Left lung (tissue), 10 donors: Measurements from ENCODE around the gene SPECC1L. TPM values are rescaled to one million over a fixed set of nuclear protein-coding genes. Genes with fewer than 3 reads are reported as not detected.
A peak's percentile ranks its signal among the peaks of the same experiment; 100 is the strongest.

ENCODE experiments used
- ATAC-seq: fragments of 200-7000 bp; cut with Tn5 transposase; one replicate; pipeline ENCODE4 v1.9.1; 2020; ENCODE audit warnings: moderate library complexity
- DNase-seq, 4 donors: peaks; one replicate each; pipeline ENCODE4 v3.0.0-alpha.2; 2013 to 2020
- H3K27ac ChIP-seq, 2 donors: fragments of 200-600 bp; sonication (generic) in 1 of 2; one replicate each; pipeline versions ENCODE4 v1.5.0 to v1.8.0; 2020 to 2021
- H3K27me3 ChIP-seq, 2 donors: fragments of 200-600 bp; sonication (generic) in 1 of 2; one replicate each; pipeline versions ENCODE4 v1.5.0 to v1.8.0; 2020 to 2021
- H3K36me3 ChIP-seq, 2 donors: fragments of 200-600 bp; sonication (generic) in 1 of 2; one replicate each; pipeline versions ENCODE4 v1.5.0 to v1.8.0; 2020 to 2021
- H3K4me1 ChIP-seq, 2 donors: fragments of 200-600 bp; one replicate each; pipeline ENCODE4 v1.8.0; 2021
- H3K4me3 ChIP-seq, 2 donors: fragments of 200-600 bp; sonication (generic) in 1 of 2; one replicate each; pipeline versions ENCODE4 v1.5.0 to v1.8.0; 2020 to 2021; ENCODE audit warnings: mild to moderate bottlenecking in 1 of 2
- H3K9me3 ChIP-seq, 2 donors: fragments of 200-600 bp; sonication (generic) in 1 of 2; one replicate each; pipeline versions ENCODE4 v1.5.0 to v1.8.0; 2020 to 2021
- intact Hi-C, 2 donors: fragments of 100-400 bp; cut with DNase I; formaldehyde crosslinking; loops; one replicate each; pipeline versions ENCODE4 v1.11.2 to v1.14.2; 2022
- polyA plus RNA-seq, 6 donors: library from polyadenylated mRNA; unstranded; fragments of 120-200 nt; gene quantifications; one replicate each; pipeline ENCODE4 v1.2.1, GENCODE V29; 2013; ENCODE audit not compliant: insufficient read length in 6 of 6
- total RNA-seq, 2 donors: library from RNA; stranded (reverse); fragmentation: NEBNext Ultra II Directional; extraction: Animal tissue kit (Norgen Biotek cat#: 25700); gene quantifications; one replicate each; pipeline ENCODE4 v1.2.1, GENCODE V29; 2021
- TF ChIP-seq, protein P1 (sequence below), 2 donors: fragments of 200-600 bp; sonication (generic) in 1 of 2; IDR thresholded peaks; one replicate each; pipeline versions ENCODE4 v1.5.0 to v1.8.0; 2021; ENCODE audit warnings: antibody characterized with exemption in 2 of 2
- donor health status: DM: no; HTN: yes; CAD: no.
- donor health status: DM: no; HTN: no; CAD: no.

SPECC1L gene
- total and polyA plus RNA-seq, 8 donors: 70.9 to 94.4 (median 80.9) TPM

DNA sequence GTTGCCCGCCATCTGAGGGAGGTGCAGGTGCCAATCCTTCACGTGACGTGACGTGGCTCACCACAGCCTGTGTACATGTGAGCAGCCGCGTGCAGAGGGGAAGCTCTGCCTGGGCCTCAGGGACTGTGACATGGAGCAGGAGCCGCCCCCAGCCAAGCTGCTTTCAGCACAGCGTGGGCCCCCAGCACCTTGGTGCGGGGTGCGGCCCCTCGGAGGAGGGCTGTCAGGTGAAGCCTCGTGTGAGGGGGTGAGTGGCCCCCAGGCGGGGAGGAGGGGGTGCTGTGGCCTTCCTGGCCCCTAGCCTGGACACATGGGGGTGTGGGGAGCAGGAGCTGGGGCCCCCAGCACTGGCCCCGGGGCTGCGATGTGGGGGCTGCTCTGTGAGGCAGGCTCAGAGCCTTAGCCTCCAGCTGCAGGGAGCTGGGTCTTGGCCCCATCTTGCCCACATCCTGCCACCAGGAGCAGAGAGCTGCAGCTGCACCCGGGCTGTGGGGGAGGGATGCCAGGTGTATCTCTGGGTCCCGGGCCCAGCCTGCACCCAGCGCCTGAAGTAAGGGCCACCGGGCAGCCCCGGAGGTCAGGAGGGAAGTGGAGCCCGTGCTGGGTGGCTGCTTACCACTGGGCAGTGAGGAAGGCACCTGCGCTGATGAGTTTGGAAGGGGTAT, 157.0 kb downstream of the SPECC1L start, which contains the start of gene ADORA2A:
Gene ADORA2A, plus strand, starts transcription at position 100 of the 665 bp plus-strand sequence. CDS start 5,806 bp downstream, outside the sequence.
- peak within 1 kb of the TSS in 1 of 2 donors; percentile 79 for H3K27ac ChIP-seq

DNA sequence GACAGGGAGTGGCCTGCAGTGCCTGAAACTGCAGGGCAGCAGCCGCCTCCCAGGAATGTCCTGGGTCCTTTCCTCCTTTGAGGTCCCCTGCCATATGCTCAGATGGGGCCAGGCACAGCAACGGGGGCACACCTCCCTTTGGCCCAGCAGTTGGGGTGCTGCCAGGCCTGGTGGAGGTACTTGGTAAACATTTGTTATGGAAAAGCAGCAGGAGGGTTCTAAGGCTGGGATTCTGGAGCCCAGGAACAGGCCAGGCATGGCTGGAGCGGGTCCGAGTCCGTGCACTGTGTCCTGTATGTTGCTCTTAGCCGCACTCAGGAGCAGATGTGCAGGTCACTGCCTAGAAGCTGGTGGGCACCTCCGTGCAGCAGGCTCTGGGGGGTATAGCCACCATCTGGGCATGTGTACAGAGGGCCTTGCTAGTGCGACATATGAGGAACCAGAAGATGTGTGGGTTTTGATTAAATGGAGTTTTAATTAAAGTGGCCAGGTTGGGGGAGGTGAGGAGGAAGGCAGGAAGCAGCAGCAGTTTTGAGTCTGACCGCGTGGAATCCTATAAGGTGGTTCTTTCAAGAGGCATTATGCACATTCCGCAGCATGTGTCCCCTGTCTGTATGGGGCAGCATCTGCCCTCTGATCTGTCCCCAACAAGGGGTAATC, 158.2 kb downstream of the SPECC1L start:
- TF ChIP-seq, protein P1, sequence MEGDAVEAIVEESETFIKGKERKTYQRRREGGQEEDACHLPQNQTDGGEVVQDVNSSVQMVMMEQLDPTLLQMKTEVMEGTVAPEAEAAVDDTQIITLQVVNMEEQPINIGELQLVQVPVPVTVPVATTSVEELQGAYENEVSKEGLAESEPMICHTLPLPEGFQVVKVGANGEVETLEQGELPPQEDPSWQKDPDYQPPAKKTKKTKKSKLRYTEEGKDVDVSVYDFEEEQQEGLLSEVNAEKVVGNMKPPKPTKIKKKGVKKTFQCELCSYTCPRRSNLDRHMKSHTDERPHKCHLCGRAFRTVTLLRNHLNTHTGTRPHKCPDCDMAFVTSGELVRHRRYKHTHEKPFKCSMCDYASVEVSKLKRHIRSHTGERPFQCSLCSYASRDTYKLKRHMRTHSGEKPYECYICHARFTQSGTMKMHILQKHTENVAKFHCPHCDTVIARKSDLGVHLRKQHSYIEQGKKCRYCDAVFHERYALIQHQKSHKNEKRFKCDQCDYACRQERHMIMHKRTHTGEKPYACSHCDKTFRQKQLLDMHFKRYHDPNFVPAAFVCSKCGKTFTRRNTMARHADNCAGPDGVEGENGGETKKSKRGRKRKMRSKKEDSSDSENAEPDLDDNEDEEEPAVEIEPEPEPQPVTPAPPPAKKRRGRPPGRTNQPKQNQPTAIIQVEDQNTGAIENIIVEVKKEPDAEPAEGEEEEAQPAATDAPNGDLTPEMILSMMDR (IDR thresholded peaks at IDR 0.05): no peak
- ATAC-seq (no peak), DNase-seq (peak in 1 of 4 donors; percentile 61)
- peaks cover 19 to 99% of the 10 kb centered on the region in 2 donors for H3K4me1 ChIP-seq
- peaks cover 0 to 4% of the 10 kb centered on the region in 2 donors for H3K36me3 ChIP-seq
- peaks cover 0 to 8% of the 10 kb centered on the region in 2 donors for H3K27me3 ChIP-seq
- peak overlapping the region in 1 of 2 donors; percentile 30 for H3K4me3 ChIP-seq
- no peaks in the 10 kb centered on the region for H3K9me3 ChIP-seq
- intact Hi-C loops: loop anchor here in 1 of 2 donors (10.0 kb wide), 1 partner anchor 76 kb away; no protein-coding TSS in a partner anchor
- peak overlapping the region in 1 of 2 donors; percentile 79 for H3K27ac ChIP-seq

More for the DNA sequence above, 157.0 kb downstream of the SPECC1L start, which contains the start of gene ADORA2A:
- peak within 1 kb of the TSS in 1 of 2 donors; percentile 30 for H3K4me3 ChIP-seq
- peaks cover 13 to 95% of the 10 kb centered on the region in 2 donors for H3K4me1 ChIP-seq
- DNase-seq: peak in 2 of 4 donors; percentile 70 to 91
- TF ChIP-seq, protein P1 (IDR thresholded peaks at IDR 0.05): no peak
- no peaks in the 10 kb centered on the region for H3K36me3 ChIP-seq
- H3K27me3 ChIP-seq: peaks cover 0 to 8% of the 10 kb centered on the region in 2 donors
- intact Hi-C loops: loop anchor here in 1 of 2 donors (10.0 kb wide), 1 partner anchor 77 kb away; no protein-coding TSS in a partner anchor
- no peaks in the 10 kb centered on the region for H3K9me3 ChIP-seq
- no peak for ATAC-seq

DNA sequence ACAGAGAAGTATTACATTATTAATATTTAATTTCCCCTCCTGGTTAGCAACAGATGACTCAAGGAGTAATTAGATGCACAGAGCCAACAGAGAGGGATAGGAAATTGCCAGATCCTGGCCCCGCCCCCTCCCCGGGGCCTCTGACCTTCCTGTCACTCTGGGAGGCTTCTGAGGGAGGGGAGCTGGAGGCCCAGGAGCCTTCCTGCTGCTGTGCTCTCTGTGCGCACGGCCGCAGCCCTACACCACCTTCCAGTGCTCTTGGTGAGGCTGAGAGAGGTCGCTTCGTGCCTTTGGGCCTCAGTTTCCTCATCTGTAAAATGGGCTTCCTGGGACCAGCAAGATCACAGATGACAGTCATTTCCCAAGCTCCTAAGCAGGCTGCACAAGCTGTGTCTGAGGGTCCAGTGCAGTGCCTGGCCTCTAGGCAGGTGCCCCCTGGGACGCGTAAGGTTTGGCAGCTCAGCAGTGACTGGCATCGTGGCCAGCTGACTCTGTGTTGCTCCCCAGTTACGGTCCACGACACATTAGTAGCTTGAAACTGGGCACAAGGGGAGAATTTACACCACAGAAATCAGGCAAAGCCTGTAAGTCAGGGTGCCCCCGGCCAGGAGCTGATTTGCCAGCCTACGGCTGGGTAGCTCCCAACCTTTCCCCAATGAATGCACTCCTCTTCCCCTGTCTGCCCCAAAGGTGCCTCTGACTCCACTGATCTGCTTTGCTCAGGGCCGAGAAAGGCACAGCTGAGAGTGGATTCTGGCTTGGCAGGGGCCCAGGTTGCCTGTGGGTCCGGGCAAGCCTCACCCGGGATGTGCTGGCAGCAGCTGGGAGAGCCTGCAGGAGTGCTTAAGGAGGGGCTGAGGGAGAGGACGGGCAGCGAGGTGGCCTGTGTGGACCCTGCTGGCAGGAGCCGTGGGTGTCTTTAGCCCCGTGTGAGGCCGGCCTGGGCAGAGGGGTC, 159.1 kb downstream of the SPECC1L start:
- H3K27ac ChIP-seq: peak overlapping the region in 1 of 2 donors; percentile 79
- peak in 1 of 4 donors; percentile 88 for DNase-seq
- intact Hi-C loops: loop anchor here in 1 of 2 donors (10.0 kb wide), 1 partner anchor 75 kb away; no protein-coding TSS in a partner anchor
- H3K36me3 ChIP-seq: peaks cover 0 to 4% of the 10 kb centered on the region in 2 donors
- peaks cover 0 to 1% of the 10 kb centered on the region in 2 donors for H3K27me3 ChIP-seq
- peak overlapping the region in 1 of 2 donors; percentile 30 for H3K4me3 ChIP-seq
- peak; percentile 9 for ATAC-seq
- TF ChIP-seq, protein P1 (IDR thresholded peaks at IDR 0.05): no peak
- no peaks in the 10 kb centered on the region for H3K9me3 ChIP-seq
- peaks cover 21 to 100% of the 10 kb centered on the region in 2 donors for H3K4me1 ChIP-seq

DNA sequence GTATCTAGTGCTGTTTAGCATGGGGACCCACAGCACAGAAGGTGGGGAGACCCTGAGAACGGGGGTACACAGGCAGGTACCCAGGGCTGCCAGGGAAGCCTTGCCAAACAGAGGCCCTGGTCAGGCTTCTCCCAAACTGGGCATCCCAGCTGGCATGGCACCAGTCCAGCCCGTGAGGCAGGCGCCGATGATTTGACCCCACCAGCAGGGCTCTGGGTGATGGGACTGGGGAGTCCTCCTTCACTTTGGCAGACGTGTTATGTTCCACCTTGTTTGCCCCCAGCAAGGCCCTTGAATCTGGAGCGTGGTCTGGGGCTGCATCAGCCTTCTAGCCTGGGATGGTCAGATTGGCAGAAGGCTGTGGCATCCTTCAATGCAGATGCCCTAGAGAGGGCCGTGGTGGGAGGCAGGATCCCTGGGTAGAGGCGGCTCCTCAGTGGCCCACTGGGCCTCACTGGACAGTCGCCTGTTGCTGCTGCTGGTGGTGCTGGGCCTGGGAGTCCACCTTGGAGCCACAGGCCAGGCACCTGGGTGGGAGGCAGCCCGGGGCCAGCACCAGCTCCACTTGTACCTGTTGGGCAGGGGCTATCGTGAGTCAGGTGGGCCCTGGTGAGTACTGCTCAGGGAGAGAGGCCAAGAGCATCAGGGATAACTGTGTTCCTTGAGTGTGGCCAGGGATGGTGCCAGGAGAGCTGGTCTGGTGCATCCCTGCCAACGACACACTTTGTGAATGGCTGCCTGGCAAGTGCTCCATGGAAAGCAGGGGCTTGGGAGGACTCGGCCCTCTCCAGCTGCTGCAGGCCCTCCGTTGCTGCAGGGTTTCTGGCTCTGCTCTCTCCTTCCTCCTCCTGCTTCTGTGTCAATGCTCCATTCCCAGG, 160.0 kb downstream of the SPECC1L start:
- Histone ChIP-seq H3K27me3 (no peaks in the 10 kb centered on the region), H3K9me3 (no peaks in the 10 kb centered on the region), H3K4me3 (no peak overlapping the region), H3K27ac (peak overlapping the region in 1 of 2 donors; percentile 97), H3K4me1 (peaks cover 21 to 100% of the 10 kb centered on the region in 2 donors), H3K36me3 (peaks cover 0 to 4% of the 10 kb centered on the region in 2 donors)
- ATAC-seq (no peak), DNase-seq (peak in 1 of 4 donors; percentile 63)
- intact Hi-C loops: no loop called here
- TF ChIP-seq, protein P1 (IDR thresholded peaks at IDR 0.05): no peak
